ENCODE data around the gene ESYT3.

The ESYT3 gene

GRCh38 chr3:138432576-138433240 lies 1.7 kb upstream of the ESYT3 start:
- no peak overlapping the region for H3K4me3 ChIP-seq (ENCODE audit: low read depth, low read length, poor library complexity, severe bottlenecking)
- no peaks in the 10 kb centered on the region for H3K9me3 ChIP-seq (ENCODE audit: low read length)
- no peaks in the 10 kb centered on the region for H3K9me2 ChIP-seq (ENCODE audit: low read depth, low read length)
- H3K79me2 ChIP-seq (ENCODE audit: insufficient read depth, low read length): no peaks in the 10 kb centered on the region
- H3K4me2 ChIP-seq (ENCODE audit: low read length): no peak overlapping the region
- no peak overlapping the region for H2AFZ ChIP-seq (ENCODE audit: low read length)
- no peaks in the 10 kb centered on the region for H3K36me3 ChIP-seq (ENCODE audit: insufficient read depth, low read length)
- no peaks in the 10 kb centered on the region for H4K20me1 ChIP-seq (ENCODE audit: insufficient read depth, low read length)
- no peak overlapping the region for H3K9ac ChIP-seq (ENCODE audit: low read length)
- TF ChIP-seq EZH2 (IDR thresholded peaks at IDR 0.05; ENCODE audit: borderline replicate concordance, low read length): no peak
- no peak for TF ChIP-seq CTCF (IDR thresholded peaks at IDR 0.05; ENCODE audit: low read length)
- H3F3A ChIP-seq (ENCODE audit: insufficient read depth, low read length): no peaks in the 10 kb centered on the region
- no peak overlapping the region for H3K27ac ChIP-seq (ENCODE audit: low read depth, low read length, poor library complexity, severe bottlenecking)
- peaks cover 13% of the 10 kb centered on the region for H3K27me3 ChIP-seq (ENCODE audit: insufficient read depth, low read length)
- no peaks in the 10 kb centered on the region for H3K4me1 ChIP-seq (ENCODE audit: insufficient read depth, low read length, severe bottlenecking)

GRCh38 chr3:138433892-138434275 lies 532 bp upstream of the ESYT3 start:
- no peaks in the 10 kb centered on the region for H3K4me1 ChIP-seq (ENCODE audit: insufficient read depth, low read length, severe bottlenecking)
- no peaks in the 10 kb centered on the region for H4K20me1 ChIP-seq (ENCODE audit: insufficient read depth, low read length)
- H3K4me3 ChIP-seq (ENCODE audit: low read depth, low read length, poor library complexity, severe bottlenecking): no peak overlapping the region
- no peaks in the 10 kb centered on the region for H3F3A ChIP-seq (ENCODE audit: insufficient read depth, low read length)
- no peaks in the 10 kb centered on the region for H3K36me3 ChIP-seq (ENCODE audit: insufficient read depth, low read length)
- no peak overlapping the region for H2AFZ ChIP-seq (ENCODE audit: low read length)
- no peaks in the 10 kb centered on the region for H3K79me2 ChIP-seq (ENCODE audit: insufficient read depth, low read length)
- no peak overlapping the region for H3K27ac ChIP-seq (ENCODE audit: low read depth, low read length, poor library complexity, severe bottlenecking)
- H3K9me3 ChIP-seq (ENCODE audit: low read length): no peaks in the 10 kb centered on the region
- TF ChIP-seq CTCF (IDR thresholded peaks at IDR 0.05; ENCODE audit: low read length) (no peak), EZH2 (IDR thresholded peaks at IDR 0.05; ENCODE audit: borderline replicate concordance, low read length) (no peak)
- no peaks in the 10 kb centered on the region for H3K9me2 ChIP-seq (ENCODE audit: low read depth, low read length)
- no peak overlapping the region for H3K4me2 ChIP-seq (ENCODE audit: low read length)
- no peak overlapping the region for H3K9ac ChIP-seq (ENCODE audit: low read length)
- peaks cover 18% of the 10 kb centered on the region for H3K27me3 ChIP-seq (ENCODE audit: insufficient read depth, low read length)

- no peaks in the 10 kb centered on the region for H3K36me3 ChIP-seq (ENCODE audit: insufficient read depth, low read length)
- no peaks in the 10 kb centered on the region for H3K4me1 ChIP-seq (ENCODE audit: insufficient read depth, low read length, severe bottlenecking)
- TF ChIP-seq EZH2 (IDR thresholded peaks at IDR 0.05; ENCODE audit: borderline replicate concordance, low read length): no peak
- TF ChIP-seq CTCF (IDR thresholded peaks at IDR 0.05; ENCODE audit: low read length): no peak
- H3K9me2 ChIP-seq (ENCODE audit: low read depth, low read length): no peaks in the 10 kb centered on the region
- no peaks in the 10 kb centered on the region for H4K20me1 ChIP-seq (ENCODE audit: insufficient read depth, low read length)
- H2AFZ ChIP-seq (ENCODE audit: low read length): no peak overlapping the region
- H3K9me3 ChIP-seq (ENCODE audit: low read length): no peaks in the 10 kb centered on the region
- no peak overlapping the region for H3K4me3 ChIP-seq (ENCODE audit: low read depth, low read length, poor library complexity, severe bottlenecking)
- H3K27ac ChIP-seq (ENCODE audit: low read depth, low read length, poor library complexity, severe bottlenecking): no peak overlapping the region
- no peaks in the 10 kb centered on the region for H3K79me2 ChIP-seq (ENCODE audit: insufficient read depth, low read length)
- peaks cover 18% of the 10 kb centered on the region for H3K27me3 ChIP-seq (ENCODE audit: insufficient read depth, low read length)
- no peak overlapping the region for H3K9ac ChIP-seq (ENCODE audit: low read length)
- no peaks in the 10 kb centered on the region for H3F3A ChIP-seq (ENCODE audit: insufficient read depth, low read length)
- H3K4me2 ChIP-seq (ENCODE audit: low read length): no peak overlapping the region
These were observed 708 bp downstream of the ESYT3 start for GRCh38 chr3:138434875-138435772.

Measured in OCI-LY1 (cell line).